ENCODE results near the gene OTULIN.

The OTULIN gene
- 105 to 175 (median 134) reads per million in 4 donors for total RNA-seq

GRCh38 chr5:14664270-14665100, at the start of gene OTULIN:
OTULIN (plus strand) TSS chr5:14664718; CDS start chr5:14664826, 108 bp downstream.
- DNase-seq: peak; percentile 70 to 98 (median 76)

DNA sequence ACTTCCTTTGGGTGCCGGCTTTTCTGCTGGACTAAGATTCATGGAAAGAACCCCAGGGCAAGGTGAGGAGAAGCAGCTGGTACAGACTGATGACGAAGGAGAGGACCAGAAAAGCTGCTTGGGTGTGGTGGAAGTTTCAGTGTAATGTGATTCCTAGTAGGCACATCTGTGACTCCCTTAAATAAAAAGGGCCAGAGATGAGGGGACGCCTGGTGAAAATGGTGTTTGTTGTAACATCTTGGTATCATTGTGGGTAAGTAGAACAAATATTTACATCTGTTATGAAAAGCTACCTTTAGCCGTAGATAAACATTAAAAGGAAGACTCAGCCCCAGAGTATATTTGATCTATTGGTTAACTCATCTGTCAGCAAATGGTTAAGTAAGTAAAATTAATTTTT, 49.2 kb upstream of the OTULIN start:
- DNase-seq: no peak

DNA sequence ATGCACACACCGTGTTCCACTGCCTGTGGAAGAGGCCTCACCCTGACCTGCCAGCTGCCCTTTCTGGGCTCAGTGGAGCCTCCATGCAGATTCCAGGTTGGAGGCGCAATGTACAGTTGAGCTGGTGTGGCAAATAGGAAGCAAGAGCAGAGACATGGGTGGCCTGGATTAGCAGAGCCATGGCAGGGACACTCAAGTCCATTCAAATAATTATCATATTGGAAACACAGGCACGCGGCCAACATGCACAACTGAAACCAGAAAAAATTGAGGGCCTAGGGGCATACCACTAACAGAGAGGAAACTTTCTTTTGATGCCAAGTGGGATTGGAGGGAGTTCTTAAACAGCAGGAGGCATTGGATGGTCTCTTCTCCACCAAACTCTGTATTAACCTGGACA, 47.1 kb upstream of the OTULIN start:
- no peak for DNase-seq

DNA sequence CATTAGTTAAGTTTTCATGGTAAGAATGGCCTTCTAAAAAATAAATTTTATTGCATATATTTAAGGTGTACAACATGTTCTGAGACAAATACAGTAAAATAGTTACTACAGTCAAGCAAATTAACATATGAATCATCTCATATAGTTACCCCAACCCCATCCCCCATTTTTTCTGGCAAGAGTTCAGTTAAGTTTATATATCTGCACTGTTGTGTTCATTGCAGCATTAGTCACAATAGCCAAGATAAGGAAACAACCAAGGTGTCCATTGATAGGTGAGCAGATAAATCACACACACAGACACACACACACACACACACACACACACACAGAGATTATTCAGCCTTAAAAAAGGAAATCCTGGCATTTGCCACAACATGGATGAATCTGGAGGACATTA, 37.2 kb upstream of the OTULIN start:
- DNase-seq: no peak

DNA sequence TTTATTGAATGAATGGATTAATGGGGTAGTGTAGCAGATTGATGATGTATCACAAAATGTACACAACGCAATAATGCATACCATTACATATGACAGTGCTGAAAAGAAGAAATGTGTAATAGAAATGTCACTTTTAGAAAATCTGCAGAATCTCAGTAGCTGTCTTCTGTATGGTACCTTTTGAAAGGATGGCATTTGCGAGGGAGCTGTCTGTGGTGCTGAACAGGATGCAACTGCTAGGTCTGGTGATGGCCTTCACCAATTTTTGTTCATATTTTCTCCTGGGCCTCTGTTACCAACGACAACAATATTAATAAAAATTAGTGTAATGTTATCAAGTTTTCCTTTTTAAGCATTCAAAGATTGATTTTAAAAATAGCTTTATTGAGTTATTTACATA, 36.2 kb upstream of the OTULIN start:
- peak; percentile 10 to 43 (median 21) for DNase-seq

DNA sequence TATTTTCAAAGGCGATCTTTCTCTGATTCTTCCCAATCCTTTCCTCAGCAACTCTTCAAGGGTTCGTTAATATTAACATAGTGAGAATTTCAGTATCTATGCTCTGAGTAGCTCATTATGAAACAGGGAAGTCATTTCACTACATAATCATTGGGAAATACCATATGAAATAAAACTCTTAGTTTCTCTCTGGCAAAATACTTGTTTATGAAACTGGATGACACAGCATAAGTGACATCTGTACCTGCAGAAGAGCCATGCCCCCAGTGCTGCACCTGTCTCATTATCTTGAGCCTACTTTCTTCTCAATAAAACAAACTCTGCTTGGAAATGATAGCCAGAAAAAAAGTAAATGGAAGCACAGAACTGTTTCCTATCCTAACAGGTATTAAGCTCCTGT, 33.8 kb upstream of the OTULIN start:
- DNase-seq: no peak

- DNase-seq: no peak
Measured at GRCh38 chr5:14635656-14636055, 28.9 kb upstream of the OTULIN start.

- DNase-seq: no peak
Measured at GRCh38 chr5:14640765-14641164, 23.8 kb upstream of the OTULIN start.

DNA sequence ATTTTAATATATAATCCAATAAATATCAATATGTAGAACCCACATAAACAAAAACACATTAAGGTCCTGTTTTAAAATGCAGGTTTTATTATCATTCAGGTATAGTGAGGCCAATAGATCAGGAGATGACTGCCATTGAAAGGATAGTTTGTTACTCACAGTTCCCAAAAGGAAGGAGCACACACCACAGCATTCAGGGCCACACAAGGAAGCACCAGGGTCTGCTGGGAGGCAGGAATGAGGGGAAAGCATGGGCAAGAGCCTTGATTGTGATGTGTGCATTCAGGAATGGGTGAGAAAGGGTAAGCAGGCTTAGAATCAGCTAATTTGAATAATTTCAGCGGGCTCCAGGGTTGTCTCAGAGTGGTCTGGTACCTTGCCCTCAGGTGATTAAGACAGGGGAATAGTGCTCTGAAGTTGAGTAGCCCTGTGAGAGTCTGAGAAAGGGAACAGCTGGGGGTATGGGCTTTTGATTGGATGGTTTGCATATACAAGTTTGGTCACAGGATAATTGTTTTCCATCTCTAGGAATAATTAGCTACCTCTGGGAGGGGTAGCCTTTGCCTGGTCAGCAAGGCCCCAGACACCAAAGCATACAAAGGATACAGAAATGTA, 19.8 kb upstream of the OTULIN start:
- DNase-seq: no peak

DNA sequence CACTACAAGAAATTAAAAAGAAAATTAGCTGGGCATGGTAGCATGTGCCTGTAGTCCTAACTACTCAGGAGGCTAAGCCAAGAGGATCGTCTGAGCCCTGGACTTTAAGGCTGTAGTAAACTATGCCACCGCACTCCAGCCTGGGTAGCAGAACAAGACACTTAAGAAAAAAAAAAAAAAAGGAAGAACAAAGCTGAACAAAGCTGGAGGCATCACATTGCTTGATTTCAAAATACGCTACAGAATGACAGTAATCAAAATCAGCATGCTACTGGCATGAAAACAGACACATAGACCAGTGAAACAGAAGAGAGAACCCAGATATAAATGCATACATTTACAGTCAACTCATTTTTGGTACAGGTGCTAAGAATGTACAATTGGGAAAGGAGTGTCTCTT, 14.5 kb upstream of the OTULIN start:
- no peak for DNase-seq

DNA sequence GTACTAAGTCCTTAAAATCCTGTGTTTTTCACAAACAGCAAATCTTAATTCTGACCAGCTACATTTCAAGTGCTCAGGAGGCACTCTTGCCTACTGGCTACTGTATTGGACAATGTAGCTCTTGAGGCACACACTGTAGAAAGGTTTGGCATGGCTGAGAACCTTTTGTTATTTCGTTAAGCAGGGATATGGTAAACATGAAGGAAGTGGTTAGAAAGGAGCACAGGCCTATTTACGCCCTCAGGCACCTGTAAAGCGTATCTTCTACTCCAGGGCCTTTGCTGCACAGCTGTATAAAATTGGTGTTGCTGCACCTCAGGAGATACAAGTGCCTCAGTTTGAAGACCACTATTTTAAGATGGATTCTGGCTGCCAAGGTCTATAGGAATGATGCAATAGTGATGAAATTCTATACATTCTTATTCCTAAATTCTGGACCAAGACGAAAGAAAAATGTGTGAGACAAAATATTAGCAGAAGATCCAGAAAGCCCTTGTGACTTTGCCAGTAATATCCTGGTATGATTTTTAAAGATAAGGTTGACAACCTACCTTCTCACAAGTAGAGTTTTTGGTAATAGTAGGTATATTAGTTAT, 9.3 kb upstream of the OTULIN start:
- DNase-seq: no peak

DNA sequence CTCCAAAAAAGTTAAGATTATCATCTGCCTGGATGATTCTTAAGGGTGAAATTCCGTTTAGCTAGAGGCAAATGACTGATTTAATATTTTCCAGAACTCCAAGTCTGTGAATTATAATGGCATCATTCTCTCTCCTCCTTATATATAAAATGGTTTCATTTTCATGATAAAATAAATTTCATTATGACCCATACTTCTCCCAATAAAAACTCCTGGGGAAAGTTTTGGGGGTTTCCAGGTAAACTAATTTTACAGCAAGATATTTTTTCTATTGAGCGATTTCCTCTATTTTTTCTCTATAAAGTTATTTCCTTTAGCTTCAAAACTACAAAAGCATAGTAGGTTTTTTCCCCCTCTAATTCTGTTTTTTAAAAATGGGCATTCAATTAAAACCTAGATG, 7.6 kb upstream of the OTULIN start:
- DNase-seq: no peak

DNA sequence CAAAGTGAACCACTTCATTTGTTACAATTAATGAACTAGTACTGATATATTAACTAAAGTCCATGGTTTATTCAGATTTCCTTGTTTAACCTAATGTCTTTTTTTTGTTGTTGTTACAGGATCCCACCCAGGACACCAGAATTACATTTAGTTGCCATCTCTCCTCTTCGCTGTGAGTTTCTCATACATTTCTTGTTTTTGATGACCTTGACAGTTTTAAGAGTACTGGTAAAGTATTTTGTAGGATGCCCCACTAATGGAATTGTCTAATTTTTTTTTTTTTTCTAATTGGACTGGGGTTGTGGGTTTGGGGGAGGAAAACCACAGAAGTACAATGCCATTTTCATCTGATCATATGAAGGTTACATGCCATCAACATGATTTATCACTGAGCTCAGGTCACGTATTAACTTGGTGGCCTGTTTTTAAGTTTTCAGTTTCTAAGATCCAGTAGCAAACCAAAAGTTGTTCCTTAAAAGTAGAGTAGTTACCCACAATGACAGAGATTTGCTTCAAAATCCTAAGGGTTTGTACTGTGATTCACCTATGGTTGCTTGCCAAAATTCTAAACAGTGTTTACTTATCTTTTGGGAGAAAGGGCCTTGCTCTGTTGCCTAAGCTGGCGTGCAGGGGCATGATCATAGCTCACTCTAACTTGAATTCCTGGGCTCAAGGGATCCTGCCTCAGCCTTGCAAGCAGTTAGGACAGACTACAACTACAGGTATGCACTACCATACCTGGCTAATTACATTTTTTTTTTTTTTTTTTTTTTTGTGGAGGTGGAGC, 4.5 kb upstream of the OTULIN start:
- DNase-seq: no peak

GRCh38 chr5:14660833-14661232, 3.7 kb upstream of the OTULIN start:
- no peak for DNase-seq

DNA sequence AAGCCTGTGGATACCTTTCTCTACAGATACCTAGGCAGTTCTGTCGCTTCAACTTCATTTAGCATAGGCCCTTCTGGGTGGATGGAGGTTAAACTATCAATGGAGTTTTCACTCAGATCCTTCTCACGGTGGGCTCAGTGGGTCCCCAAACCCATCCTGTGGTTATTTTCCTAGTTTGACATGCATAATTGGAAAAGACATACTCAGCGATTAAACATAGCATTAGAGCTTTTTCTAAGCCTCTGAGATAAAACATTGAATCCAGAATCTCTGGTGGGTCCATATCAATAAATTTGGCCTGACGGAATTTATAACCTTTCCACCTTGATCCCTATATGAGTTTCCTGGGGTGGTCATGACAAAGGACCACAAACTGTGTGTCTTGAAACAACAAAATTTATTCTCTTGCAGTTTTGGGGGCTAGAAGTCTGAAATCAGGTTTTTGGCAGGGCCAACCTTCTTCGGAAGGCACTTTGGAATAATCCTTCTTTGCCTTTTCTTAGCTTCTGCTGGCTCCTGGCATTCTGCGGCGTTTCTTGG, 1.7 kb upstream of the OTULIN start:
- DNase-seq: no peak

GRCh38 chr5:14663734-14664269, 716 bp upstream of the OTULIN start:
- DNase-seq: peak in 1 of 5 donors; percentile 51

GRCh38 chr5:14665101-14665822, 744 bp downstream of the OTULIN start:
- DNase-seq: peak in 2 of 5 donors; percentile 24 to 34

GRCh38 chr5:14665949-14666348, 1.4 kb downstream of the OTULIN start:
- DNase-seq: peak in 4 of 5 donors; percentile 27 to 62 (median 38)

GRCh38 chr5:14666357-14666756, 1.8 kb downstream of the OTULIN start:
- DNase-seq: no peak

GRCh38 chr5:14667290-14667689, 2.8 kb downstream of the OTULIN start:
- DNase-seq: no peak

- DNase-seq: no peak
Measured at GRCh38 chr5:14667770-14668169, 3.3 kb downstream of the OTULIN start.

DNA sequence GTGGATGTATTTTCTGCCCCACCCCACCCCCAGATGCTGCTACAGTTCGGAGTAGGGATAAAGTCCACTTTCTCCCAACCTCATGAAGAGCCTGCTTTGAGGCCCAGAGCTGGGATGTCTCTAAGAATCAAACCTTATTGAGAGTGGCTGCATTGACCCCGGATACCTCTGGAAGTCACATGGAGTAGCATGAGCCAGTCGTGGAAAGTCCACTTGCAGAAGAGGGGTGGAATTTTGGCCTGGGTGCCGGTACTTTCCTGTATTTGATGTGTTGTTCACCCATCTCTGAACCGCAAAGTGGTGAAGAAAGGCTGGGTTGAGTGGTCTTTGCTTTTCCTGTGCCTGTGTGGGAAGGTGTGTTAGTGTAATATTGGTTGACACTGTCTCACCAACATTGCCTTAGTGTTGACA, 3.7 kb downstream of the OTULIN start:
- DNase-seq: no peak
